NCI-H2227 (cell line): ENCODE data around the gene WDR38.
"Not testable (repeated sequence)": the region's sequence is repeated elsewhere in the genome, so short reads cannot be mapped to it uniquely, and the experiment has no call there.

Source experiments
- DNase-seq: peaks from one replicate; lab custom pipeline; 2025; ENCODE audit not compliant: unreplicated experiment; lab: John Stamatoyannopoulos, UW

WDR38 gene

GRCh38 chr9:124831642-124832364 lies 21.5 kb upstream of the WDR38 start:
- DNase-seq = no peak

GRCh38 chr9:124834591-124834990 lies 18.7 kb upstream of the WDR38 start:
- DNase-seq = no peak

GRCh38 chr9:124835026-124835557 lies 18.2 kb upstream of the WDR38 start:
- peak; percentile 77 for DNase-seq

- not testable (repeated sequence) for DNase-seq
These were observed 15.1 kb upstream of the WDR38 start for GRCh38 chr9:124838132-124838531.

- not testable (repeated sequence) for DNase-seq
These were observed 14.5 kb upstream of the WDR38 start for GRCh38 chr9:124838567-124839275.

- DNase-seq = no peak
These were observed 13.5 kb upstream of the WDR38 start for GRCh38 chr9:124839612-124840299.

- DNase-seq = no peak
These were observed 12.9 kb upstream of the WDR38 start for GRCh38 chr9:124840300-124840833.

GRCh38 chr9:124841075-124841821 lies 12.0 kb upstream of the WDR38 start:
- no peak for DNase-seq

GRCh38 chr9:124843456-124844034 lies 9.7 kb upstream of the WDR38 start:
- no peak for DNase-seq

- no peak for DNase-seq
These were observed 9.0 kb upstream of the WDR38 start for GRCh38 chr9:124844291-124844690.

- not testable (repeated sequence) for DNase-seq
These were observed 6.8 kb upstream of the WDR38 start for GRCh38 chr9:124846467-124846866.

GRCh38 chr9:124846969-124847368 lies 6.3 kb upstream of the WDR38 start:
- no peak for DNase-seq

- DNase-seq = peak; percentile 43
These were observed 3.5 kb upstream of the WDR38 start for GRCh38 chr9:124849801-124850200.

GRCh38 chr9:124852121-124852828 lies 985 bp upstream of the WDR38 start:
- DNase-seq = no peak

- no peak for DNase-seq
These were observed 414 bp downstream of the WDR38 start for GRCh38 chr9:124853605-124854143.

GRCh38 chr9:124854161-124854560 lies 901 bp downstream of the WDR38 start:
- DNase-seq = no peak

- DNase-seq = no peak
These were observed 1.6 kb downstream of the WDR38 start for GRCh38 chr9:124854822-124855221.

- no peak for DNase-seq
These were observed 2.3 kb downstream of the WDR38 start for GRCh38 chr9:124855566-124855943.

GRCh38 chr9:124855944-124856765 lies 2.9 kb downstream of the WDR38 start:
- DNase-seq = no peak
